H9 (cell line): ENCODE measurements around the gene KRTAP2-3. TPM values are rescaled to one million over a fixed set of nuclear protein-coding genes. Genes with fewer than 3 reads are reported as not detected.

Source experiments
- DNase-seq: peaks from one replicate; pipeline ENCODE4 v3.0.0-alpha.2; 2017
- H2AFZ ChIP-seq: one replicate; pipeline ENCODE4 v1.6.1; 2013; ENCODE audit warnings: mild to moderate bottlenecking, low read length, control low read depth, moderate library complexity
- H2AK5ac ChIP-seq: 2 replicates; pipeline ENCODE4 v1.6.1; 2013; ENCODE audit warnings: low read length, control low read depth, mixed read lengths; ENCODE audit not compliant: insufficient read length
- H2BK120ac ChIP-seq: one replicate; pipeline ENCODE4 v1.6.1; 2013; ENCODE audit warnings: low read depth, mild to moderate bottlenecking, low read length, control low read depth, inconsistent platforms; ENCODE audit not compliant: poor library complexity, severe bottlenecking
- H2BK12ac ChIP-seq: 2 replicates; pipeline ENCODE4 v1.6.1; 2013; ENCODE audit warnings: low read length, control low read depth, mixed read lengths, low read depth; ENCODE audit not compliant: insufficient read length
- H2BK15ac ChIP-seq: 2 replicates; pipeline ENCODE4 v1.6.1; 2013; ENCODE audit warnings: low read depth, low read length, control low read depth
- H2BK20ac ChIP-seq: one replicate; pipeline ENCODE4 v1.6.1; 2013; ENCODE audit warnings: low read depth, mild to moderate bottlenecking, low read length, control low read depth, inconsistent platforms; ENCODE audit not compliant: poor library complexity, severe bottlenecking
- H2BK5ac ChIP-seq: 2 replicates; pipeline ENCODE4 v1.6.1; 2013; ENCODE audit warnings: low read length, control low read depth, mixed read lengths; ENCODE audit not compliant: insufficient read length
- H3K14ac ChIP-seq: 2 replicates; pipeline ENCODE4 v1.6.1; 2013; ENCODE audit warnings: low read length, control low read depth; ENCODE audit not compliant: insufficient read depth
- H3K18ac ChIP-seq: 2 replicates; pipeline ENCODE4 v1.6.1; 2013; ENCODE audit warnings: low read depth, mild to moderate bottlenecking, mixed read lengths, low read length, control low read depth; ENCODE audit not compliant: insufficient read length
- H3K23ac ChIP-seq: 2 replicates; pipeline ENCODE4 v1.6.1; 2013; ENCODE audit warnings: low read length, control low read depth, mixed read lengths, low read depth; ENCODE audit not compliant: insufficient read length
- H3K23me2 ChIP-seq: 2 replicates; pipeline ENCODE4 v1.6.1; 2013; ENCODE audit warnings: low read depth, mild to moderate bottlenecking, mixed read lengths, low read length, control low read depth; ENCODE audit not compliant: insufficient read length, poor library complexity, severe bottlenecking
- H3K27ac ChIP-seq: 2 replicates; pipeline ENCODE4 v1.5.1; 2013; ENCODE audit warnings: low read length, control low read depth, mixed read lengths, low read depth; ENCODE audit not compliant: insufficient read length
- H3K27me3 ChIP-seq: 2 replicates; pipeline ENCODE4 v1.6.1; 2013; ENCODE audit warnings: low read length, control low read depth, inconsistent platforms; ENCODE audit not compliant: insufficient read depth
- H3K4ac ChIP-seq: 2 replicates; pipeline ENCODE4 v1.6.1; 2013; ENCODE audit warnings: low read depth, mild to moderate bottlenecking, control low read depth, inconsistent platforms, low read length, moderate library complexity
- H3K4me1 ChIP-seq: 2 replicates; pipeline ENCODE4 v1.6.1; 2013; ENCODE audit warnings: low read length, control low read depth, inconsistent platforms; ENCODE audit not compliant: insufficient read depth
- H3K4me2 ChIP-seq: 2 replicates; pipeline ENCODE4 v1.6.1; 2013; ENCODE audit warnings: low read length, control low read depth, mixed read lengths; ENCODE audit not compliant: insufficient read length, insufficient read depth
- H3K56ac ChIP-seq: 2 replicates; pipeline ENCODE4 v1.6.1; 2013; ENCODE audit warnings: low read depth, mild to moderate bottlenecking, mixed read lengths, low read length, control low read depth; ENCODE audit not compliant: insufficient read length
- H3K79me1 ChIP-seq: 2 replicates; pipeline ENCODE4 v1.6.1; 2013; ENCODE audit warnings: low read depth, mild to moderate bottlenecking, moderate library complexity, low read length, control low read depth, inconsistent platforms; ENCODE audit not compliant: insufficient read depth, poor library complexity, severe bottlenecking
- H3K79me2 ChIP-seq: 2 replicates; pipeline ENCODE4 v1.6.1; 2013; ENCODE audit warnings: low read length, control low read depth, inconsistent platforms; ENCODE audit not compliant: insufficient read depth
- H3K9ac ChIP-seq: 2 replicates; pipeline ENCODE4 v1.6.1; 2013; ENCODE audit warnings: low read length, control low read depth, mixed read lengths; ENCODE audit not compliant: insufficient read length; ENCODE audit errors: extremely low read depth
- H3K9me3 ChIP-seq: one replicate; pipeline ENCODE4 v1.6.1; 2013; ENCODE audit warnings: low read depth, low read length, inconsistent platforms; ENCODE audit not compliant: control insufficient read depth
- H3T11ph ChIP-seq: one replicate; pipeline ENCODE4 v1.6.1; 2013; ENCODE audit warnings: mild to moderate bottlenecking, low read length, control low read depth, inconsistent platforms
- H4K20me1 ChIP-seq: one replicate; pipeline ENCODE4 v1.6.1; 2013; ENCODE audit not compliant: control insufficient read depth, insufficient read length, insufficient read depth
- H4K5ac ChIP-seq: 2 replicates; pipeline ENCODE4 v1.6.1; 2013; ENCODE audit warnings: low read depth, mild to moderate bottlenecking, mixed read lengths, low read length, control low read depth; ENCODE audit not compliant: insufficient read length
- H4K8ac ChIP-seq: replicated peaks from 2 replicates; pipeline ENCODE4 v1.6.1; 2013; ENCODE audit warnings: low read length, control low read depth, mixed read lengths, low read depth; ENCODE audit not compliant: insufficient read length
- H4K91ac ChIP-seq: 2 replicates; pipeline ENCODE4 v1.6.1; 2013; ENCODE audit warnings: low read depth, mild to moderate bottlenecking, moderate library complexity, mixed read lengths, low read length, control low read depth; ENCODE audit not compliant: insufficient read length
- H3K27ac Mint-ChIP-seq, 3 experiments: 2 replicates in 2 of 3; 3 replicates in 1 of 3; pipeline ENCODE4 v1.8.0; 2020 to 2021; ENCODE audit warnings: mixed read lengths in 3 of 3, mild to moderate bottlenecking in 1 of 3, moderate library complexity in 1 of 3
- H3K27me3 Mint-ChIP-seq: 2 replicates; pipeline ENCODE4 v1.8.0; 2021; ENCODE audit warnings: low read depth, mild to moderate bottlenecking, moderate library complexity, mixed read lengths
- H3K36me3 Mint-ChIP-seq, 3 experiments: 2 replicates in 2 of 3; 3 replicates in 1 of 3; pipeline ENCODE4 v1.8.0; 2020 to 2021; ENCODE audit warnings: low read depth in 3 of 3, mixed read lengths in 3 of 3; ENCODE audit not compliant: insufficient read depth in 1 of 3
- H3K4me1 Mint-ChIP-seq, 2 experiments: 2 replicates each; pipeline ENCODE4 v1.8.0; 2020; ENCODE audit warnings: mixed read lengths in 2 of 2
- H3K4me3 Mint-ChIP-seq, 2 experiments: 2 replicates in 1 of 2; 3 replicates in 1 of 2; pipeline ENCODE4 v1.8.0; 2020 to 2021; ENCODE audit warnings: mild to moderate bottlenecking in 2 of 2, mixed read lengths in 2 of 2, moderate library complexity in 1 of 2
- H3K9me3 Mint-ChIP-seq, 2 experiments: 2 replicates in 1 of 2; 3 replicates in 1 of 2; pipeline ENCODE4 v1.8.0; 2020; ENCODE audit warnings: mild to moderate bottlenecking in 2 of 2, mixed read lengths in 2 of 2, moderate library complexity in 1 of 2
- total RNA-seq: library from RNA; stranded (reverse); gene quantifications from 2 replicates; pipeline ENCODE4 v1.2.1, GENCODE V29; 2021
- TF ChIP-seq, protein P1 (sequence below): fragments of 200-600 bp; sonication (generic); conservative IDR thresholded peaks from 3 replicates; pipeline ENCODE4 v1.8.0; 2021; ENCODE audit warnings: antibody characterized with exemption, mild to moderate bottlenecking

KRTAP2-3 gene
- total RNA-seq, 1 experiment from 2014 or later = not detected

DNA sequence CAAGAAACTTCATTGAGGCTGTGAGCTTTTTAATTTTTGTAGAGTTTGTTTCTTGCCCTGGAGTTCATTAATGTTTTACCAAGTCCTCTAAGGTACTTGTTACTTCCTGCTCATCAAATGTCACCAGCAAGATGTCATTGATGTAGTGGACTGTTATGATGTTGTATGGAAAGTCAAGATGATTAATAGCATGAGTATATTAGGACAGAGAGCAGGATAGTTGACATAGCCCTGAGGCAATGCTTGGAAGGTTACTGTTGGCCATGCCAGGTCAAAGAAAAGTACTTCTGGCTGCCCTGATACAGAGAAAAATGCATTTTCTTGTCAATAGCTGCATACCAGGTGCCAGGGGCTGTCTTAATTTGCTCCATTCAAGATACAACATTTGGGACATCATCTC, 39.6 kb downstream of the KRTAP2-3 start:
- H3K14ac ChIP-seq = no peak overlapping the region
- H3K4me1 ChIP-seq = no peaks in the 10 kb centered on the region
- H3K23me2 ChIP-seq = no peaks in the 10 kb centered on the region
- H3K4me3 Mint-ChIP-seq = no peak overlapping the region
- 0 out of 2 replicates have a peak, but pooled peaks cover 2% of the 10 kb centered on the region for H3K27me3 Mint-ChIP-seq
- no peak overlapping the region for H4K8ac ChIP-seq
- H2AK5ac ChIP-seq = no peak overlapping the region
- H2BK5ac ChIP-seq = no peak overlapping the region
- H3K4me1 Mint-ChIP-seq = peaks cover 0 to 2% of the 10 kb centered on the region in 2 experiments; a peak in 1 of 4 replicates
- H2BK15ac ChIP-seq = no peak overlapping the region
- H3K79me1 ChIP-seq = no peaks in the 10 kb centered on the region
- no peak overlapping the region for H2BK20ac ChIP-seq
- H3K36me3 Mint-ChIP-seq = no peaks in the 10 kb centered on the region
- H4K91ac ChIP-seq = no peak overlapping the region
- H3K27ac Mint-ChIP-seq = no peak overlapping the region
- TF ChIP-seq, protein P1, sequence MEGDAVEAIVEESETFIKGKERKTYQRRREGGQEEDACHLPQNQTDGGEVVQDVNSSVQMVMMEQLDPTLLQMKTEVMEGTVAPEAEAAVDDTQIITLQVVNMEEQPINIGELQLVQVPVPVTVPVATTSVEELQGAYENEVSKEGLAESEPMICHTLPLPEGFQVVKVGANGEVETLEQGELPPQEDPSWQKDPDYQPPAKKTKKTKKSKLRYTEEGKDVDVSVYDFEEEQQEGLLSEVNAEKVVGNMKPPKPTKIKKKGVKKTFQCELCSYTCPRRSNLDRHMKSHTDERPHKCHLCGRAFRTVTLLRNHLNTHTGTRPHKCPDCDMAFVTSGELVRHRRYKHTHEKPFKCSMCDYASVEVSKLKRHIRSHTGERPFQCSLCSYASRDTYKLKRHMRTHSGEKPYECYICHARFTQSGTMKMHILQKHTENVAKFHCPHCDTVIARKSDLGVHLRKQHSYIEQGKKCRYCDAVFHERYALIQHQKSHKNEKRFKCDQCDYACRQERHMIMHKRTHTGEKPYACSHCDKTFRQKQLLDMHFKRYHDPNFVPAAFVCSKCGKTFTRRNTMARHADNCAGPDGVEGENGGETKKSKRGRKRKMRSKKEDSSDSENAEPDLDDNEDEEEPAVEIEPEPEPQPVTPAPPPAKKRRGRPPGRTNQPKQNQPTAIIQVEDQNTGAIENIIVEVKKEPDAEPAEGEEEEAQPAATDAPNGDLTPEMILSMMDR = no peak
- no peak overlapping the region for H3K9ac ChIP-seq
- no peak overlapping the region for H2BK12ac ChIP-seq
- no peak overlapping the region for H2BK120ac ChIP-seq
- no peak overlapping the region for H2AFZ ChIP-seq
- no peak overlapping the region for H3T11ph ChIP-seq
- H3K56ac ChIP-seq = no peak overlapping the region
- no peaks in the 10 kb centered on the region for H3K9me3 ChIP-seq
- no peak overlapping the region for H3K18ac ChIP-seq
- H3K9me3 Mint-ChIP-seq = peaks cover 0 to 3% of the 10 kb centered on the region in 2 experiments; a peak in 1 of 5 replicates
- H3K27ac ChIP-seq = no peak overlapping the region
- no peak overlapping the region for H4K5ac ChIP-seq
- H3K27me3 ChIP-seq = no peaks in the 10 kb centered on the region
- no peak overlapping the region for H3K4me2 ChIP-seq
- no peaks in the 10 kb centered on the region for H3K79me2 ChIP-seq
- no peaks in the 10 kb centered on the region for H4K20me1 ChIP-seq
- no peak overlapping the region for H3K4ac ChIP-seq
- DNase-seq = no peak
- no peak overlapping the region for H3K23ac ChIP-seq
